Activated T-helper 9 cell treated with anti-CD3 and anti-CD28 coated beads, Interleukin-2, amount 50 U/mL, for 16 hours (primary cell): ENCODE measurements around the gene HOXB3.

Experiments
- DNase-seq: peaks from one replicate; pipeline ENCODE4 v3.0.0-alpha.2; 2020; ENCODE audit warnings: low read depth

The HOXB3 gene

GRCh38 chr17:48612456-48612853, 22.4 kb upstream of the HOXB3 start:
- no peak for DNase-seq

GRCh38 chr17:48611681-48612455, 21.8 kb upstream of the HOXB3 start:
- no peak for DNase-seq

GRCh38 chr17:48611213-48611612, 21.2 kb upstream of the HOXB3 start:
- no peak for DNase-seq

GRCh38 chr17:48610282-48611211, 20.5 kb upstream of the HOXB3 start, which contains the start of gene HOXB7:
TSS of gene HOXB7 (minus strand) at chr17:48611017. CDS start at chr17:48610918, 99 bp downstream.
- peak; percentile 45 for DNase-seq

- DNase-seq = no peak
Observed at GRCh38 chr17:48609759-48610281, 19.8 kb upstream of the HOXB3 start.

- no peak for DNase-seq
Observed at GRCh38 chr17:48609033-48609432, 19.0 kb upstream of the HOXB3 start.

- DNase-seq = no peak
Observed at GRCh38 chr17:48608494-48608834, 18.4 kb upstream of the HOXB3 start.

GRCh38 chr17:48606892-48607614, 17.0 kb upstream of the HOXB3 start:
- DNase-seq = no peak

- no peak for DNase-seq
Observed at GRCh38 chr17:48605991-48606891, 16.2 kb upstream of the HOXB3 start.

GRCh38 chr17:48605409-48605919, 15.4 kb upstream of the HOXB3 start:
- no peak for DNase-seq

GRCh38 chr17:48604770-48605329, 14.8 kb upstream of the HOXB3 start, which contains the start of gene HOXB6:
TSS of gene HOXB6 (minus strand) at chr17:48604986. CDS start at chr17:48598150, 6,836 bp downstream.
- DNase-seq = no peak

GRCh38 chr17:48603959-48604769, 14.1 kb upstream of the HOXB3 start:
- no peak for DNase-seq

GRCh38 chr17:48601539-48602425, 11.7 kb upstream of the HOXB3 start:
- DNase-seq = no peak

- DNase-seq = no peak
Observed at GRCh38 chr17:48601207-48601538, 11.1 kb upstream of the HOXB3 start.

GRCh38 chr17:48600244-48601098, 10.4 kb upstream of the HOXB3 start:
- DNase-seq = no peak

GRCh38 chr17:48599354-48599753, 9.3 kb upstream of the HOXB3 start:
- no peak for DNase-seq

GRCh38 chr17:48598736-48599135, 8.7 kb upstream of the HOXB3 start:
- DNase-seq = no peak
